ENCODE data around the gene ATP1A3. TPM values are rescaled to one million over a fixed set of nuclear protein-coding genes. Genes with fewer than 3 reads are reported as not detected.

ATP1A3 gene
- polyA plus RNA-seq, 1 donor from 2014 or later: 36.2 TPM

- H3K4me2 ChIP-seq (ENCODE audit: low read length): no peak overlapping the region
- no peaks in the 10 kb centered on the region for H4K20me1 ChIP-seq (ENCODE audit: insufficient read depth)
- no peaks in the 10 kb centered on the region for H3F3A ChIP-seq (ENCODE audit: insufficient read depth, low read length, poor library complexity, severe bottlenecking)
- H3K9me3 ChIP-seq (ENCODE audit: low read length): no peaks in the 10 kb centered on the region
- no peak for TF ChIP-seq EZH2 (IDR thresholded peaks at IDR 0.05; ENCODE audit: borderline replicate concordance, insufficient read depth, low read length, poor library complexity, severe bottlenecking)
- TF ChIP-seq POLR2AphosphoS5 (IDR thresholded peaks at IDR 0.05): peak; percentile 26
- no peak overlapping the region for H3K4me3 ChIP-seq (ENCODE audit: low read length)
- peaks cover 84% of the 10 kb centered on the region for H3K27me3 ChIP-seq (ENCODE audit: insufficient read depth, low read depth, low read length)
- H3K79me2 ChIP-seq (replicated peaks; ENCODE audit: insufficient read depth, low read length): no peaks in the 10 kb centered on the region
- no peak overlapping the region for H2AFZ ChIP-seq (ENCODE audit: low read depth, low read length)
- no peak overlapping the region for H3K27ac ChIP-seq (ENCODE audit: low read length)
- no peaks in the 10 kb centered on the region for H3K9me2 ChIP-seq (ENCODE audit: insufficient read depth, low read length)
- no peak overlapping the region for H3K9ac ChIP-seq (ENCODE audit: low read length)
- no peaks in the 10 kb centered on the region for H3K36me3 ChIP-seq (ENCODE audit: insufficient read depth, low read length)
Observed at GRCh38 chr19:41919948-41920712, 73.9 kb downstream of the ATP1A3 start.

GRCh38 chr19:41918653-41919244 lies 75.3 kb downstream of the ATP1A3 start:
- no peak overlapping the region for H3K4me3 ChIP-seq (ENCODE audit: low read length)
- no peaks in the 10 kb centered on the region for H3K9me2 ChIP-seq (ENCODE audit: insufficient read depth, low read length)
- peaks cover 85% of the 10 kb centered on the region for H3K27me3 ChIP-seq (ENCODE audit: insufficient read depth, low read depth, low read length)
- no peak overlapping the region for H3K27ac ChIP-seq (ENCODE audit: low read length)
- TF ChIP-seq REST (IDR thresholded peaks at IDR 0.05; ENCODE audit: borderline replicate concordance) (no peak), EZH2 (IDR thresholded peaks at IDR 0.05; ENCODE audit: borderline replicate concordance, insufficient read depth, low read length, poor library complexity, severe bottlenecking) (no peak), EP300 (conservative IDR thresholded peaks at IDR 0.05; ENCODE audit: poor library complexity, severe bottlenecking) (no peak), TAF1 (IDR thresholded peaks at IDR 0.05; ENCODE audit: low read depth) (no peak), POLR2AphosphoS5 (IDR thresholded peaks at IDR 0.05) (no peak), CTCF (IDR thresholded peaks at IDR 0.05; ENCODE audit: poor library complexity, severe bottlenecking) (no peak), MXI1 (conservative IDR thresholded peaks at IDR 0.05; ENCODE audit: poor library complexity, severe bottlenecking) (no peak), RAD21 (conservative IDR thresholded peaks at IDR 0.05) (no peak), SMC3 (conservative IDR thresholded peaks at IDR 0.05; ENCODE audit: poor library complexity) (no peak)
- no peak overlapping the region for H3K9ac ChIP-seq (ENCODE audit: low read length)
- no peaks in the 10 kb centered on the region for H3K36me3 ChIP-seq (ENCODE audit: insufficient read depth, low read length)
- no peak overlapping the region for H2AFZ ChIP-seq (ENCODE audit: low read depth, low read length)
- H3K9me3 ChIP-seq (ENCODE audit: low read length): no peaks in the 10 kb centered on the region
- no peak overlapping the region for H3K4me2 ChIP-seq (ENCODE audit: low read length)
- H3K79me2 ChIP-seq (replicated peaks; ENCODE audit: insufficient read depth, low read length): no peaks in the 10 kb centered on the region
- H4K20me1 ChIP-seq (ENCODE audit: insufficient read depth): no peaks in the 10 kb centered on the region
- no peaks in the 10 kb centered on the region for H3F3A ChIP-seq (ENCODE audit: insufficient read depth, low read length, poor library complexity, severe bottlenecking)
